ENCODE results near the gene HSPA9.

Gene HSPA9

GRCh38 chr5:138563340-138564118 is 11.7 kb downstream of the HSPA9 start:
- Histone ChIP-seq H3K4me1 (ENCODE audit: control insufficient read depth in 2 of 2, insufficient read depth in 2 of 2, low read length in 2 of 2) (no peaks in the 10 kb centered on the region), H3K4me3 (ENCODE audit: low read length in 2 of 2) (no peak overlapping the region), H3K9ac (ENCODE audit: low read depth in 1 of 2, low read length in 2 of 2) (no peak overlapping the region), H3K9me3 (ENCODE audit: control insufficient read depth in 2 of 2, low read length in 2 of 2) (no peaks in the 10 kb centered on the region), H3K27me3 (ENCODE audit: control insufficient read depth in 2 of 2, insufficient read depth in 2 of 2, low read length in 2 of 2) (no peaks in the 10 kb centered on the region), H3K36me3 (ENCODE audit: control insufficient read depth in 2 of 2, insufficient read depth in 2 of 2, low read length in 2 of 2) (peaks cover 81 to 83% of the 10 kb centered on the region in 2 donors), H3K27ac (ENCODE audit: low read depth in 2 of 2, low read length in 2 of 2) (no peak overlapping the region)

GRCh38 chr5:138560971-138561370 is 14.2 kb downstream of the HSPA9 start:
- H3K27ac ChIP-seq (ENCODE audit: low read depth in 2 of 2, low read length in 2 of 2): no peak overlapping the region
- no peaks in the 10 kb centered on the region for H3K9me3 ChIP-seq (ENCODE audit: control insufficient read depth in 2 of 2, low read length in 2 of 2)
- H3K9ac ChIP-seq (ENCODE audit: low read depth in 1 of 2, low read length in 2 of 2): no peak overlapping the region
- no peaks in the 10 kb centered on the region for H3K4me1 ChIP-seq (ENCODE audit: control insufficient read depth in 2 of 2, insufficient read depth in 2 of 2, low read length in 2 of 2)
- H3K4me3 ChIP-seq (ENCODE audit: low read length in 2 of 2): no peak overlapping the region
- no peaks in the 10 kb centered on the region for H3K27me3 ChIP-seq (ENCODE audit: control insufficient read depth in 2 of 2, insufficient read depth in 2 of 2, low read length in 2 of 2)
- H3K36me3 ChIP-seq (ENCODE audit: control insufficient read depth in 2 of 2, insufficient read depth in 2 of 2, low read length in 2 of 2): peaks cover 83 to 85% of the 10 kb centered on the region in 2 donors

- Histone ChIP-seq H3K4me1 (ENCODE audit: control insufficient read depth in 2 of 2, insufficient read depth in 2 of 2, low read length in 2 of 2) (no peaks in the 10 kb centered on the region), H3K36me3 (ENCODE audit: control insufficient read depth in 2 of 2, insufficient read depth in 2 of 2, low read length in 2 of 2) (peaks cover 78 to 84% of the 10 kb centered on the region in 2 donors), H3K27ac (ENCODE audit: low read depth in 2 of 2, low read length in 2 of 2) (no peak overlapping the region), H3K4me3 (ENCODE audit: low read length in 2 of 2) (no peak overlapping the region), H3K27me3 (ENCODE audit: control insufficient read depth in 2 of 2, insufficient read depth in 2 of 2, low read length in 2 of 2) (no peaks in the 10 kb centered on the region), H3K9me3 (ENCODE audit: control insufficient read depth in 2 of 2, low read length in 2 of 2) (no peaks in the 10 kb centered on the region), H3K9ac (ENCODE audit: low read depth in 1 of 2, low read length in 2 of 2) (no peak overlapping the region)
These were observed 15.3 kb downstream of the HSPA9 start for GRCh38 chr5:138559937-138560336.

- Histone ChIP-seq H3K4me1 (ENCODE audit: control insufficient read depth in 2 of 2, insufficient read depth in 2 of 2, low read length in 2 of 2) (no peaks in the 10 kb centered on the region), H3K27me3 (ENCODE audit: control insufficient read depth in 2 of 2, insufficient read depth in 2 of 2, low read length in 2 of 2) (no peaks in the 10 kb centered on the region), H3K4me3 (ENCODE audit: low read length in 2 of 2) (no peak overlapping the region), H3K9me3 (ENCODE audit: control insufficient read depth in 2 of 2, low read length in 2 of 2) (no peaks in the 10 kb centered on the region), H3K27ac (ENCODE audit: low read depth in 2 of 2, low read length in 2 of 2) (no peak overlapping the region), H3K36me3 (ENCODE audit: control insufficient read depth in 2 of 2, insufficient read depth in 2 of 2, low read length in 2 of 2) (peaks cover 65 to 82% of the 10 kb centered on the region in 2 donors), H3K9ac (ENCODE audit: low read depth in 1 of 2, low read length in 2 of 2) (no peak overlapping the region)
These were observed 17.5 kb downstream of the HSPA9 start for GRCh38 chr5:138557677-138558076.

GRCh38 chr5:138554143-138554542 is 21.1 kb downstream of the HSPA9 start:
- Histone ChIP-seq H3K27me3 (ENCODE audit: control insufficient read depth in 2 of 2, insufficient read depth in 2 of 2, low read length in 2 of 2) (no peaks in the 10 kb centered on the region), H3K27ac (ENCODE audit: low read depth in 2 of 2, low read length in 2 of 2) (no peak overlapping the region), H3K36me3 (ENCODE audit: control insufficient read depth in 2 of 2, insufficient read depth in 2 of 2, low read length in 2 of 2) (peaks cover 43 to 56% of the 10 kb centered on the region in 2 donors), H3K9me3 (ENCODE audit: control insufficient read depth in 2 of 2, low read length in 2 of 2) (no peaks in the 10 kb centered on the region), H3K4me1 (ENCODE audit: control insufficient read depth in 2 of 2, insufficient read depth in 2 of 2, low read length in 2 of 2) (no peaks in the 10 kb centered on the region), H3K4me3 (ENCODE audit: low read length in 2 of 2) (no peak overlapping the region), H3K9ac (ENCODE audit: low read depth in 1 of 2, low read length in 2 of 2) (no peak overlapping the region)

GRCh38 chr5:138553437-138554095 is 21.6 kb downstream of the HSPA9 start:
- Histone ChIP-seq H3K36me3 (ENCODE audit: control insufficient read depth in 2 of 2, insufficient read depth in 2 of 2, low read length in 2 of 2) (peaks cover 38 to 50% of the 10 kb centered on the region in 2 donors), H3K27me3 (ENCODE audit: control insufficient read depth in 2 of 2, insufficient read depth in 2 of 2, low read length in 2 of 2) (no peaks in the 10 kb centered on the region), H3K9me3 (ENCODE audit: control insufficient read depth in 2 of 2, low read length in 2 of 2) (no peaks in the 10 kb centered on the region), H3K4me1 (ENCODE audit: control insufficient read depth in 2 of 2, insufficient read depth in 2 of 2, low read length in 2 of 2) (no peaks in the 10 kb centered on the region), H3K27ac (ENCODE audit: low read depth in 2 of 2, low read length in 2 of 2) (no peak overlapping the region), H3K9ac (ENCODE audit: low read depth in 1 of 2, low read length in 2 of 2) (no peak overlapping the region), H3K4me3 (ENCODE audit: low read length in 2 of 2) (no peak overlapping the region)

- Histone ChIP-seq H3K9me3 (ENCODE audit: control insufficient read depth in 2 of 2, low read length in 2 of 2) (no peaks in the 10 kb centered on the region), H3K27me3 (ENCODE audit: control insufficient read depth in 2 of 2, insufficient read depth in 2 of 2, low read length in 2 of 2) (no peaks in the 10 kb centered on the region), H3K4me1 (ENCODE audit: control insufficient read depth in 2 of 2, insufficient read depth in 2 of 2, low read length in 2 of 2) (no peaks in the 10 kb centered on the region), H3K4me3 (ENCODE audit: low read length in 2 of 2) (no peak overlapping the region), H3K9ac (ENCODE audit: low read depth in 1 of 2, low read length in 2 of 2) (no peak overlapping the region), H3K36me3 (ENCODE audit: control insufficient read depth in 2 of 2, insufficient read depth in 2 of 2, low read length in 2 of 2) (peaks cover 29 to 41% of the 10 kb centered on the region in 2 donors), H3K27ac (ENCODE audit: low read depth in 2 of 2, low read length in 2 of 2) (no peak overlapping the region)
These were observed 22.5 kb downstream of the HSPA9 start for GRCh38 chr5:138552657-138553056.

GRCh38 chr5:138549414-138549813 is 25.8 kb downstream of the HSPA9 start:
- Histone ChIP-seq H3K4me3 (ENCODE audit: low read length in 2 of 2) (no peak overlapping the region), H3K9ac (ENCODE audit: low read depth in 1 of 2, low read length in 2 of 2) (no peak overlapping the region), H3K4me1 (ENCODE audit: control insufficient read depth in 2 of 2, insufficient read depth in 2 of 2, low read length in 2 of 2) (peaks cover 8 to 13% of the 10 kb centered on the region in 2 donors), H3K27ac (ENCODE audit: low read depth in 2 of 2, low read length in 2 of 2) (no peak overlapping the region), H3K27me3 (ENCODE audit: control insufficient read depth in 2 of 2, insufficient read depth in 2 of 2, low read length in 2 of 2) (no peaks in the 10 kb centered on the region), H3K36me3 (ENCODE audit: control insufficient read depth in 2 of 2, insufficient read depth in 2 of 2, low read length in 2 of 2) (peaks cover 7 to 9% of the 10 kb centered on the region in 2 donors), H3K9me3 (ENCODE audit: control insufficient read depth in 2 of 2, low read length in 2 of 2) (no peaks in the 10 kb centered on the region)

- Histone ChIP-seq H3K27me3 (ENCODE audit: control insufficient read depth in 2 of 2, insufficient read depth in 2 of 2, low read length in 2 of 2) (no peaks in the 10 kb centered on the region), H3K4me3 (ENCODE audit: low read length in 2 of 2) (no peak overlapping the region), H3K36me3 (ENCODE audit: control insufficient read depth in 2 of 2, insufficient read depth in 2 of 2, low read length in 2 of 2) (no peaks in the 10 kb centered on the region), H3K9me3 (ENCODE audit: control insufficient read depth in 2 of 2, low read length in 2 of 2) (no peaks in the 10 kb centered on the region), H3K4me1 (ENCODE audit: control insufficient read depth in 2 of 2, insufficient read depth in 2 of 2, low read length in 2 of 2) (peaks cover 20 to 27% of the 10 kb centered on the region in 2 donors), H3K27ac (ENCODE audit: low read depth in 2 of 2, low read length in 2 of 2) (no peak overlapping the region), H3K9ac (ENCODE audit: low read depth in 1 of 2, low read length in 2 of 2) (no peak overlapping the region)
These were observed 29.2 kb downstream of the HSPA9 start for GRCh38 chr5:138545919-138546562.
